ENCODE measurements around the gene KIF20B. TPM values are rescaled to one million over a fixed set of nuclear protein-coding genes. Genes with fewer than 3 reads are reported as not detected.
A peak's percentile ranks its signal among the peaks of the same experiment; 100 is the strongest.
"Not testable (repeated sequence)": the region's sequence is repeated elsewhere in the genome, so short reads cannot be mapped to it uniquely, and the experiment has no call there.

KIF20B gene
- total and polyA plus RNA-seq, 2 of the 13 experiments (the other 11 are each of a cell fraction or from before 2014, with no cell fraction given) = 3.5 to 38.6 TPM

GRCh38 chr10:89815049-89815853 lies 113.9 kb downstream of the KIF20B start (continued):
- no peak for TF ChIP-seq LRRFIP1 (CRISPR knock-in tag; conservative IDR thresholded peaks at IDR 0.05)
- TF ChIP-seq ZMYM4 (CRISPR knock-in tag; IDR thresholded peaks at IDR 0.05) = peak; percentile 53

GRCh38 chr10:89819008-89819407 lies 117.6 kb downstream of the KIF20B start:
- H4K20me1 ChIP-seq (ENCODE audit: insufficient read depth, low read length); H3K9ac ChIP-seq (ENCODE audit: insufficient read depth, low read depth, low read length); ATAC-seq; BruUV-seq (replicated peaks); CTCF ChIA-PET (ENCODE audit: low intra/inter-chr PET ratio, low total read pairs); DNase-seq (ENCODE audit: low spot score); H3K27ac ChIP-seq (ENCODE audit: extremely low read length, insufficient read depth, low read length); H3K4me3 ChIP-seq (replicated peaks in 1 of 3; ENCODE audit: insufficient read depth in 1 of 3, low read depth in 2 of 3, low read length in 3 of 3); intact Hi-C loops (cut with micrococcal nuclease; ENCODE audit: unreplicated experiment); H2AFZ ChIP-seq (ENCODE audit: low read length); POLR2A ChIA-PET; FAIRE-seq; H3K36me3 ChIP-seq (replicated peaks in 1 of 2; ENCODE audit: control insufficient read depth in 1 of 2, insufficient read depth in 2 of 2, low read length in 2 of 2); H3K4me2 ChIP-seq (ENCODE audit: low read depth, low read length); in situ Hi-C loops (cut with HindIII; ENCODE audit: extremely low pct_ligation_motif_present, low pct_unique_long_range_greater_than_20kb); H3K27me3 ChIP-seq (ENCODE audit: control insufficient read depth in 1 of 2, insufficient read depth in 2 of 2, low read length in 2 of 2); H3K79me2 ChIP-seq (ENCODE audit: insufficient read depth, low read length): not testable (repeated sequence)
- 84% methylated on average over 3 of the region's 3 CpGs for WGBS (ENCODE audit: low lambda C conversion rate)
- Histone ChIP-seq H3K9me3 (ENCODE audit: low read length) (peaks cover 19% of the 10 kb centered on the region), H3K4me1 (ENCODE audit: insufficient read depth, low read length) (peaks cover 53% of the 10 kb centered on the region)

Other genes starting within 250 kb of the KIF20B start
- gene SLC16A12, start 166.0 kb upstream of the KIF20B start, total RNA-seq (2016; rRNA removed; fragmentation: Illumina TruSeq; extraction: Trizol) = 0.02 TPM in 1 of 2 replicates, not detected in the other
- gene SLC16A12, start 166.0 kb upstream of the KIF20B start, polyA plus RNA-seq (2011; rRNA removed) = 0.07 TPM in 1 of 2 replicates, not detected in the other
- 33.3 and 46.5 TPM in 2 replicates for gene PANK1, start 56.3 kb upstream of the KIF20B start, total RNA-seq (2016; rRNA removed; fragmentation: Illumina TruSeq; extraction: Trizol)
- 15.6 and 18.2 TPM in 2 replicates for gene PANK1, start 56.3 kb upstream of the KIF20B start, polyA plus RNA-seq (2011; rRNA removed)